Keratinocyte (primary cell): ENCODE results near the gene AGAP1. TPM values are rescaled to one million over a fixed set of nuclear protein-coding genes. Genes with fewer than 3 reads are reported as not detected.

ENCODE experiments used
- DNase-seq: peaks from one replicate; pipeline ENCODE4 v3.0.0-alpha.2; 2011; ENCODE audit warnings: low read depth, missing footprints, low spot score
- FAIRE-seq: peaks from 2 replicates; lab custom pipeline; 2011; peaks lifted over from hg19 to GRCh38; lab: Jason Lieb, UNC
- H2AFZ ChIP-seq: 2 replicates; pipeline ENCODE4 v1.6.0; 2012; ENCODE audit warnings: low read length, control low read depth, inconsistent platforms; ENCODE audit not compliant: control insufficient read depth
- H3K27ac ChIP-seq: 2 replicates; pipeline ENCODE4 v1.5.1; 2011; ENCODE audit warnings: low read length; ENCODE audit not compliant: control insufficient read depth, insufficient read depth
- H3K27me3 ChIP-seq: 3 replicates; pipeline ENCODE4 v1.6.0; 2011; ENCODE audit warnings: low read length; ENCODE audit not compliant: control insufficient read depth, insufficient read depth; ENCODE audit errors: extremely low read depth
- H3K36me3 ChIP-seq, 2 experiments: 2 replicates in 1 of 2; 3 replicates in 1 of 2; pipeline ENCODE4 v1.5.1; 2011; ENCODE audit warnings: low read length in 2 of 2, mild to moderate bottlenecking in 1 of 2; ENCODE audit not compliant: control insufficient read depth in 2 of 2, insufficient read depth in 2 of 2; ENCODE audit errors: extremely low read depth in 1 of 2
- H3K4me1 ChIP-seq: 3 replicates; pipeline ENCODE4 v1.5.1; 2011; ENCODE audit warnings: low read length; ENCODE audit not compliant: control insufficient read depth, insufficient read depth; ENCODE audit errors: extremely low read depth
- H3K4me2 ChIP-seq: 3 replicates; pipeline ENCODE4 v1.6.0; 2011; ENCODE audit warnings: low read depth, low read length; ENCODE audit not compliant: control insufficient read depth, insufficient read depth; ENCODE audit errors: extremely low read depth
- H3K4me3 ChIP-seq, 3 experiments: fragments of 200-600 bp in 1 of 3; sonication (generic) in 1 of 3; 2 replicates in 2 of 3; 3 replicates in 1 of 3; pipeline ENCODE4 v1.5.1; 2011 to 2016; ENCODE audit warnings: low read length in 3 of 3, mild to moderate bottlenecking in 3 of 3, control low read depth in 2 of 3, inconsistent platforms in 1 of 3, low read depth in 1 of 3, mixed read lengths in 1 of 3, mixed run types in 1 of 3, moderate library complexity in 1 of 3; ENCODE audit not compliant: control insufficient read depth in 2 of 3, insufficient read depth in 2 of 3; ENCODE audit errors: extremely low read depth in 1 of 3
- H3K79me2 ChIP-seq: 2 replicates; pipeline ENCODE4 v1.6.0; 2012; ENCODE audit warnings: low read length; ENCODE audit not compliant: control insufficient read depth, insufficient read depth
- H3K9ac ChIP-seq: 3 replicates; pipeline ENCODE4 v1.6.0; 2011; ENCODE audit warnings: low read length; ENCODE audit not compliant: control insufficient read depth, insufficient read depth; ENCODE audit errors: extremely low read depth
- H3K9me1 ChIP-seq: 3 replicates; pipeline ENCODE4 v1.6.0; 2011; ENCODE audit warnings: low read length; ENCODE audit not compliant: control insufficient read depth, insufficient read depth; ENCODE audit errors: extremely low read depth
- H3K9me3 ChIP-seq: 2 replicates; pipeline ENCODE4 v1.5.1; 2012; ENCODE audit warnings: low read depth, low read length; ENCODE audit not compliant: control insufficient read depth
- H4K20me1 ChIP-seq: 3 replicates; pipeline ENCODE4 v1.6.0; 2011; ENCODE audit warnings: low read length; ENCODE audit not compliant: control insufficient read depth, insufficient read depth; ENCODE audit errors: extremely low read depth
- EZH2 ChIP-seq: IDR thresholded peaks from one replicate; pipeline ENCODE4 v1.6.1; 2012; ENCODE audit warnings: inconsistent platforms, mild to moderate bottlenecking, low read length, moderate library complexity
- dilution Hi-C: fragments of 300-500 bp; cut with MboI; formaldehyde crosslinking; loops from one replicate; pipeline ENCODE4 v1.7.0; 2020; ENCODE audit warnings: low sequenced_read_pairs; ENCODE audit not compliant: extremely low pct_ligation_motif_present
- polyA plus RNA-seq, 5 experiments: library from polyadenylated mRNA; depleted of rRNA in 3 of 5; stranded (reverse) in 3 of 5; stranded (forward) in 1 of 5; unstranded in 1 of 5; fragments of >200 nt; gene quantifications; 1 replicate in 1 of 5; 2 replicates in 3 of 5; 3 replicates in 1 of 5; pipeline versions ENCODE4 v1.2.1 to v1.2.3, GENCODE V29; 2011 to 2012; ENCODE audit warnings: missing spikeins in 2 of 5, low read depth in 1 of 5, low replicate concordance in 1 of 5
- TF ChIP-seq, protein P1 (sequence below), 3 experiments: IDR thresholded peaks in 1 of 3; conservative IDR thresholded peaks in 1 of 3; optimal IDR thresholded peaks in 1 of 3; 2 replicates in 2 of 3; 3 replicates in 1 of 3; pipeline versions ENCODE3 to v1.5.1; 2011; ENCODE audit warnings: low read length in 3 of 3, mild to moderate bottlenecking in 3 of 3, moderate library complexity in 2 of 3, control low read depth in 1 of 3, inconsistent platforms in 1 of 3; ENCODE audit not compliant: insufficient read depth in 2 of 3; ENCODE audit errors: extremely low read depth in 1 of 3

AGAP1 gene
- polyA plus RNA-seq, 1 donor (not counting 4 experiments of a cell fraction or from before 2014, with no cell fraction given) = 12.6 TPM

- no peak overlapping the region for H2AFZ ChIP-seq
- dilution Hi-C loops = no loop called here
- no peak for FAIRE-seq
Observed at GRCh38 chr2:236042087-236042486, 548.2 kb downstream of the AGAP1 start.

DNA sequence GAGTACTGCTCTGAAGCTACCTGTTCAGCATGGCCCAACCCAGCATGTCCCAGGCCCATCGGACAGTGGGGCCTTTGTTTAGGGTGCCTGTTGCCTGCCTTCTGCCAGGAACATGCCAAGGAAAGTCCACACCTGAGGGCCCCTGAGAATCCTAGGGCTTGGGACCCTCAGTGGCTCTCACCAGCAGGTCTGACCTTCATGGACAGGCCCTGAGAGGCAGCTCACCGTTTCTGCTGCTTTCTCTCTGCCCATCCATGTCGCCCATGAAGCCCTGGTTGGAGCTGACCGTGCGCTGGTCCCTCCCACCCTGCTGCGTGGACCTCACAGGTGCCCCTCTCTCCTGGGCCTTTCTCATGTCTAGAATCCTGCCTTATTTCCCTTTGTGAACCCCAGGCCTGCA lies 550.3 kb downstream of the AGAP1 start:
- no peak for TF ChIP-seq EZH2
- TF ChIP-seq, protein P1, sequence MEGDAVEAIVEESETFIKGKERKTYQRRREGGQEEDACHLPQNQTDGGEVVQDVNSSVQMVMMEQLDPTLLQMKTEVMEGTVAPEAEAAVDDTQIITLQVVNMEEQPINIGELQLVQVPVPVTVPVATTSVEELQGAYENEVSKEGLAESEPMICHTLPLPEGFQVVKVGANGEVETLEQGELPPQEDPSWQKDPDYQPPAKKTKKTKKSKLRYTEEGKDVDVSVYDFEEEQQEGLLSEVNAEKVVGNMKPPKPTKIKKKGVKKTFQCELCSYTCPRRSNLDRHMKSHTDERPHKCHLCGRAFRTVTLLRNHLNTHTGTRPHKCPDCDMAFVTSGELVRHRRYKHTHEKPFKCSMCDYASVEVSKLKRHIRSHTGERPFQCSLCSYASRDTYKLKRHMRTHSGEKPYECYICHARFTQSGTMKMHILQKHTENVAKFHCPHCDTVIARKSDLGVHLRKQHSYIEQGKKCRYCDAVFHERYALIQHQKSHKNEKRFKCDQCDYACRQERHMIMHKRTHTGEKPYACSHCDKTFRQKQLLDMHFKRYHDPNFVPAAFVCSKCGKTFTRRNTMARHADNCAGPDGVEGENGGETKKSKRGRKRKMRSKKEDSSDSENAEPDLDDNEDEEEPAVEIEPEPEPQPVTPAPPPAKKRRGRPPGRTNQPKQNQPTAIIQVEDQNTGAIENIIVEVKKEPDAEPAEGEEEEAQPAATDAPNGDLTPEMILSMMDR (optimal IDR thresholded peaks at IDR 0.05 in 1 of 3, IDR thresholded peaks at IDR 0.05 in 1 of 3, conservative IDR thresholded peaks at IDR 0.05 in 1 of 3; ENCODE audit: extremely low read depth in 1 of 3, insufficient read depth in 2 of 3, low read length in 3 of 3) = no peak
- H3K9me3 ChIP-seq = no peaks in the 10 kb centered on the region
- no peak overlapping the region for H2AFZ ChIP-seq
- peaks cover 29% of the 10 kb centered on the region for H3K4me1 ChIP-seq
- no peaks in the 10 kb centered on the region for H4K20me1 ChIP-seq
- H3K4me3 ChIP-seq = no peak overlapping the region
- dilution Hi-C loops = no loop called here
- no peak for DNase-seq
- H3K79me2 ChIP-seq = no peaks in the 10 kb centered on the region
- no peak overlapping the region for H3K27ac ChIP-seq
- H3K36me3 ChIP-seq = peaks cover 3 to 6% of the 10 kb centered on the region in 2 experiments
- H3K27me3 ChIP-seq = no peaks in the 10 kb centered on the region
- H3K9me1 ChIP-seq = peaks cover 2% of the 10 kb centered on the region
- FAIRE-seq = no peak
- no peak overlapping the region for H3K9ac ChIP-seq
- no peak overlapping the region for H3K4me2 ChIP-seq

More at GRCh38 chr2:236042087-236042486, 548.2 kb downstream of the AGAP1 start:
- no peak for TF ChIP-seq EZH2
- TF ChIP-seq, protein P1 (optimal IDR thresholded peaks at IDR 0.05 in 1 of 3, IDR thresholded peaks at IDR 0.05 in 1 of 3, conservative IDR thresholded peaks at IDR 0.05 in 1 of 3; ENCODE audit: extremely low read depth in 1 of 3, insufficient read depth in 2 of 3, low read length in 3 of 3) = no peak
- Histone ChIP-seq H3K9me3 (no peaks in the 10 kb centered on the region), H3K79me2 (no peaks in the 10 kb centered on the region), H3K9ac (no peak overlapping the region), H3K27ac (no peak overlapping the region), H4K20me1 (no peaks in the 10 kb centered on the region), H3K27me3 (no peaks in the 10 kb centered on the region), H3K9me1 (peaks cover 2% of the 10 kb centered on the region), H3K4me3 (no peak overlapping the region), H3K4me1 (peaks cover 29% of the 10 kb centered on the region), H3K36me3 (peaks cover 0 to 3% of the 10 kb centered on the region in 2 experiments), H3K4me2 (no peak overlapping the region)
- no peak for DNase-seq
